ENCODE data around the gene FNBP1.

FNBP1 gene

DNA sequence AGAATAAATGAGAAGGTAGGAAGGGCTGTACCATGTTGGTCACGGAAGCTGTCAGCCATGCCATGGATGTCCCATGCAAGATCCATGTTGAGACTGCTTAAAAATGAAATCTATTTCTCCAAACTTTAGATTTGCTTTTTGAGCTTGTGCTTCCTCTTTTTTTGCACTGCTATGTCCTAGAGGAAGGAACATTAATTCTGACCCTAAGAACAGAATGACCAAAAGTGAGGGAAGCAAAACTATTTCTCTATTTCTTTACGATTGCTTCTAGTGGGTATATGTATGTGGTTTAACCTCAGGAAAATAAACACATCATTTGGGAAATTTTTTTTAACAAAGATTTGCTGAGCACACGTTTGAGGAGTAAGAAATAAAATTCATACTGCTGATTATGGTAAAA lies 123.1 kb downstream of the FNBP1 start:
- TF ChIP-seq, protein P1, sequence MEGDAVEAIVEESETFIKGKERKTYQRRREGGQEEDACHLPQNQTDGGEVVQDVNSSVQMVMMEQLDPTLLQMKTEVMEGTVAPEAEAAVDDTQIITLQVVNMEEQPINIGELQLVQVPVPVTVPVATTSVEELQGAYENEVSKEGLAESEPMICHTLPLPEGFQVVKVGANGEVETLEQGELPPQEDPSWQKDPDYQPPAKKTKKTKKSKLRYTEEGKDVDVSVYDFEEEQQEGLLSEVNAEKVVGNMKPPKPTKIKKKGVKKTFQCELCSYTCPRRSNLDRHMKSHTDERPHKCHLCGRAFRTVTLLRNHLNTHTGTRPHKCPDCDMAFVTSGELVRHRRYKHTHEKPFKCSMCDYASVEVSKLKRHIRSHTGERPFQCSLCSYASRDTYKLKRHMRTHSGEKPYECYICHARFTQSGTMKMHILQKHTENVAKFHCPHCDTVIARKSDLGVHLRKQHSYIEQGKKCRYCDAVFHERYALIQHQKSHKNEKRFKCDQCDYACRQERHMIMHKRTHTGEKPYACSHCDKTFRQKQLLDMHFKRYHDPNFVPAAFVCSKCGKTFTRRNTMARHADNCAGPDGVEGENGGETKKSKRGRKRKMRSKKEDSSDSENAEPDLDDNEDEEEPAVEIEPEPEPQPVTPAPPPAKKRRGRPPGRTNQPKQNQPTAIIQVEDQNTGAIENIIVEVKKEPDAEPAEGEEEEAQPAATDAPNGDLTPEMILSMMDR (conservative IDR thresholded peaks at IDR 0.05), result no peak
- TF ChIP-seq ZFX (IDR thresholded peaks at IDR 0.05), result no peak
- no peak overlapping the region for H3K27ac ChIP-seq

DNA sequence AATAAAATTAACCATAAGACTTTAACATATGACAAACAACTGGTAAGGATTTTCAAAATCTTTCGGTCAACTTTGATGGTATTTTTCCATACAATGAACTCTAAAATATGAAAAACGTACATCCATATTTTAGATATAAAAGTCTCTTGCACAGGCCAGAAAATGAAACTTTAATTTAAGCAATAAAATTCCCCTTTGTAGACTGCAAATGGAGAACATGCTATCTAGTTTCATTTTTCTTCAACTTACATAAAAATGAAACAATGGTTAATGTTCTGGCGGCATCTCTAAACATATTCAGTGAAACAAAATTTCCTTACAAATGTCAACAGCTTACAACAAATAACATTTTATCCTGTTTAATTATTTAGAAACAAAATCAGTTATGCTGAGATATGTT lies 123.7 kb downstream of the FNBP1 start:
- H3K27ac ChIP-seq, result no peak overlapping the region
- TF ChIP-seq, protein P1 (conservative IDR thresholded peaks at IDR 0.05), result no peak
- TF ChIP-seq ZFX (IDR thresholded peaks at IDR 0.05), result no peak

DNA sequence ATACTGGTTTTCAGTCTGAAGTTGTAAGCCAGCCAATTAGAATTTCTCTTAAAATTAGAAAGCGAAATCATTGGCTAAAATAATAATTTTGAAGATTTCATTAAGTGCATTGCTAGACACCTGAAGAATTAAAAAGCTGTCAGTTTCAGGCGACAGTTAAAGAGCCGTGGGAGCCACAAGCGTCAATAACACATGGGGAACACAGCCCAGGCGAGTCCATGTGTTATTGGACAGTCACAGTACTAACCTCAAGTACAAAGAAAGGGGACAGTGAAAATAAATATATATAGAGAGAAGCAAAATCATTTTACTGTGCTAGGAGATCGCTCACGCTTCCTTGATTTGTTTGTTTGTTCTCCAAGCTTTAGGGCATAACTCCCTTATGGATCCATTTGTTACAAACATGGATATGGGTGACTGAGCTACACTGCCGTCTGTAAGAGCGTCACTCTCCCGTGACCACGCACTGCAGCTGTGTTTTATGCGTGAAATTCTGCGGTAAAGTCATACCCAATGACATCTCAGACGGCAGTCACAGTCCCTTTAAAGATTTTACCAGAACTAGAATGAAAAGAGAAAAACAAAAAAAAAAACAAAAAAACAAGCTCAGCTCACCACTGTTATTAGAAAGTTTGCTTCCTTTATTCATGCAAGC lies 124.6 kb downstream of the FNBP1 start:
- no peak overlapping the region for H3K27ac ChIP-seq
- no peak for TF ChIP-seq ZFX (IDR thresholded peaks at IDR 0.05)
- TF ChIP-seq, protein P1 (conservative IDR thresholded peaks at IDR 0.05), result no peak

DNA sequence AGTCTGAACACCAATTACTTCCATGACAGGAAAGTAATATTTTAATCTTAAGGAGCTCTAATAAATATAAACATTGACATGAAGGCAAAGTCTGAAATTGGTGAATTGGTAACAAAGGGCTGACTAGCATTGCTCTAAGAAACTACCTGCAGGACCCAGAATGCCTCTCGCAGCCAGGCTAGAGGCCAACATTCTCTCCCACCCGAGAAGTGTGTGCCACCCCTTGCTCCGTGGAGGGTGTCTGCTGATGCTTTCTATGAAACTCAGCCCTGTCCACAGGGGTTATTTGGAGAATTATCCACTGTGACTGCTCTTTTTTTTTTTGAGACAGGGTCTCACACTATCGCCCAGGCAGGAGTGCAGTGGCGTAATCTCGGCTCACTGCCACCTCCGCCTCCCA lies 126.3 kb downstream of the FNBP1 start:
- TF ChIP-seq, protein P1 (conservative IDR thresholded peaks at IDR 0.05), result no peak
- no peak for TF ChIP-seq ZFX (IDR thresholded peaks at IDR 0.05)
- H3K27ac ChIP-seq, result no peak overlapping the region

DNA sequence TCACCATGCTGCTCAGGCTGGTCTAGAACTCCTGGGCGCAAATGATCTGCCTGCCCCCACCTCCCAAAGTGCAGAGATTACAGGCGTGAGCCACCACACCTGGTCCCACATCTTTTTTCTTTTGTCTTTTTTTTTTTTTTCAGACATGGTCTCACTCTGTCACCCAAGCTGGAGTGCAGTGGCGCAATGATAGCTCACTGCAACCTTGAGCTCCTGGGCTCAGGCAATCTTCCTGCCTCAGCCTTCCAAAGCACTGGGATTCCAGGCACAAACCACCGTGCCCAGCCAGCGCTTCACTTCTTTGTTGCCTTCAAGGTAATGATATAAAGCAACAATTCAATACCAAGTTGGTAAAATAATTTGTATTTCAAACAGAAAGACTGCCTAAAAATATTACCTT lies 128.9 kb downstream of the FNBP1 start:
- no peak overlapping the region for H3K27ac ChIP-seq
- TF ChIP-seq ZFX (IDR thresholded peaks at IDR 0.05), result no peak
- TF ChIP-seq, protein P1 (conservative IDR thresholded peaks at IDR 0.05), result no peak

DNA sequence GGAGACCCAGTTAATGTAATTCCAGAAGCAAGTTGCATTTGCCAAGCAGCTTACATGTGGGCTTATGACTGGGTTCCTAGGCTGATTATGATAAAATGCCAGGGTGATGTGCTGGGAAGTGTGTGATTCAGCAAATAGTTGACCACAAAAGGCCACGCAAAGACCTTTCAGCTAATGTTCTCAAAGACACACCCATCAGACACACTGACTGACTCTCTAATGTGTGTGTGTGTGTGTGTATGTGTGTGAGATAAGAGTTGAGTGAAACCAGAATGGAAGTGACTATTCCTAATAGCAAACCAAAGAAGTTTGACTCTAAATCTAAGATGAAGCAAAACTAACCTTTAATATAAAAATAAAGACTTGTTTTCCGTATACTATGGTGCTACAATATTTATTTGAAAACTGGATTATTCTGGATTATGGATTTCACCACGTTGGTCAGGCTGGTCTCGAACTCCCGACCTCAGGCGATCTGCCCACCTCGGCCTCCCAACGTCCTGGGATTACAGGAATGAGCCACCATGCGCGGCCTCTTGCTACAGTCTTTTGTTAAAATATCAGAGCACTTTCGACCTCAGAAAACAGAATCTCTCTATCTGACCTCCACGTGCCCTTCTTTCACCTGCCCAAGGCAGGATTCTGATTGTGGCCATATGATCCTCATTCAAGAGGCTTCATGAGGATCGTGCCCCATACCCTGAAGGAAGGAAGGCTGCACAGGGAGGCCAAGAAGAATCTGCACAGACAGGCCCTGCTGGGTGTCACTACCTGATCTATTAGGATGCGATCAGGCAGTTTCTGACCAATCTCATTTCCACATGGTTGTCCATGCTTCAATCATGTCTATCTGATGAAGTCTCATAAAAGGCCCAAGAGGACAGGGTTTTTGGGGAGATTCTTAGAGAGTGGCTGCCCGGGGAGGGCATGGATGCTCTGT lies 132.1 kb downstream of the FNBP1 start:
- TF ChIP-seq, protein P1 (conservative IDR thresholded peaks at IDR 0.05), result no peak
- TF ChIP-seq ZFX (IDR thresholded peaks at IDR 0.05), result no peak
- no peak overlapping the region for H3K27ac ChIP-seq

DNA sequence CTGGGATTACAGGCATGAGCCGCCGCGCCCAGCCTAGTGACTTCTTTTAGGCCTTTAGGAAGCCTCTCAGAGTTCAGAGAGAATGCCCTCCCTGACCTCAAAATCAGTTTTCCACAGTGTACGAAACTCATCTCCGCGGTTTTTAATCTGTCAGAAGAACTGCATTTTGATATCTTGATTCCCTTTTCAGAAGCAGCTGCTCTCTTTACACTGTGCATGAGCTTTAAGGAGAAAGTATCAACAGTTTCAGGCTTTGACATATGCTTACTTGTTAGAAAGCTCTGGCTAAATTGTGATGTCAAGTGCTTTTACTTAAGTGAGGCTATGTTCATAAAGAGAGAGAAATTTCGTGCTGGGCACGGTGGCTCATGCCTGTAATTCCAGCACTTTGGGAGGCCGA lies 133.1 kb downstream of the FNBP1 start:
- H3K27ac ChIP-seq, result no peak overlapping the region
- TF ChIP-seq ZFX (IDR thresholded peaks at IDR 0.05), result no peak
- TF ChIP-seq, protein P1 (conservative IDR thresholded peaks at IDR 0.05), result no peak
